Ishikawa (cell line): ENCODE measurements around the gene BAG5.

Experiments used
- EP300 ChIP-seq: IDR thresholded peaks from 2 replicates; pipeline ENCODE4 v1.6.1; 2012; ENCODE audit warnings: borderline replicate concordance
- FOXM1 ChIP-seq: IDR thresholded peaks from 2 replicates; pipeline ENCODE4 v1.6.1; 2012; ENCODE audit warnings: low read depth, borderline replicate concordance
- RAD21 ChIP-seq: IDR thresholded peaks from 2 replicates; pipeline ENCODE4 v1.6.1; 2012; ENCODE audit warnings: low read depth
- REST ChIP-seq: IDR thresholded peaks from 2 replicates; pipeline ENCODE4 v1.6.1; 2012; ENCODE audit warnings: low read depth, mild to moderate bottlenecking
- TAF1 ChIP-seq: IDR thresholded peaks from 2 replicates; pipeline ENCODE4 v1.6.1; 2012; ENCODE audit warnings: low read depth, mild to moderate bottlenecking
- TCF12 ChIP-seq: IDR thresholded peaks from 2 replicates; pipeline ENCODE4 v1.6.1; 2012; ENCODE audit warnings: low read depth
- TEAD4 ChIP-seq: IDR thresholded peaks from 2 replicates; pipeline ENCODE4 v1.6.1; 2012
- ZBTB7A ChIP-seq: IDR thresholded peaks from 2 replicates; pipeline ENCODE4 v1.6.1; 2012; ENCODE audit warnings: low read depth
- TF ChIP-seq, protein P1 (sequence below): IDR thresholded peaks from 2 replicates; pipeline ENCODE4 v1.6.1; 2012

DNA sequence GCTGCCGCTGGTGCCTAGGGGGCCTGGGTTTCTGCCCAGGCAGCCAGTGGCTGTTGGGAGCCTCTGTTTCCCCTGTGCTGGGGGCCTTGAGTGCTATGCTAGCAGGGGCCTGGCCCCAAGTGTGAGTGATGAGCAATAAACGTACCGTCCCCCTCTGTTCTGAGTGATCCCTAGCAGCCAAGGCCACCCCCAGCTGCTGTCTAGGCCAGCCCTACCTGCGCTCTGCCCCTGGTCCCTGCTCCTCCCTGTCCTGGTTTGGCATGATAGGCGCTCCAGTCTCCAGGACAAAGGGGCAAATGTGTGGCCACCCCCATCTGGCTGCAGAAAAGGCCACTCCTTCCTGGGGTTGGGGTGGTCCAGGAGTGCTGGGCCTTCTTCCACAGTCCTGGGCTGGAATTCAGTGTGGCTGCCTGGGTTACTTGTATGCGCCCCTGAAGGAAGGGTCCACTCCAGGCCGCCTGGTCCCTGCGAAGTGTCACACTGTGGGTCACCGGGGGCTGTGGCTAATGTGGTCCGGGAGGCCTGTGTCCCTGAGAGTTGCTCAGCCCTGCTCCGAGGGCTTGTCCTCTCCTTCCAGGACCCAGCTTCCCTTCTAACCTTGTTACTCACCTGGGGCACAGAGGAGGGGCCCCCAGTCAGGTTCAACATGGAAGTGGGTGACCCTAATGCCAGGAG lies 26.4 kb downstream of the BAG5 start:
- TF ChIP-seq RAD21, result no peak
- no peak for TF ChIP-seq TAF1
- TF ChIP-seq REST, result no peak
- TF ChIP-seq TEAD4, result no peak
- no peak for TF ChIP-seq ZBTB7A
- TF ChIP-seq EP300, result no peak
- TF ChIP-seq, protein P1, sequence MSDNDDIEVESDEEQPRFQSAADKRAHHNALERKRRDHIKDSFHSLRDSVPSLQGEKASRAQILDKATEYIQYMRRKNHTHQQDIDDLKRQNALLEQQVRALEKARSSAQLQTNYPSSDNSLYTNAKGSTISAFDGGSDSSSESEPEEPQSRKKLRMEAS, result no peak
- TF ChIP-seq FOXM1, result no peak
- TF ChIP-seq TCF12, result no peak
